ENCODE results near the gene IL4I1.

Gene IL4I1

GRCh38 chr19:49875177-49875576, 21.5 kb downstream of the IL4I1 start:
- H3K4me1 ChIP-seq (ENCODE audit: insufficient read depth, low read length, poor library complexity, severe bottlenecking): peaks cover 32% of the 10 kb centered on the region

GRCh38 chr19:49874503-49875157, 22.1 kb downstream of the IL4I1 start:
- no peaks in the 10 kb centered on the region for H3F3A ChIP-seq (ENCODE audit: low read depth)
- TF ChIP-seq CTCF (conservative IDR thresholded peaks at IDR 0.05; ENCODE audit: low read length) (no peak), EZH2phosphoT487 (IDR thresholded peaks at IDR 0.05; ENCODE audit: borderline replicate concordance) (no peak)
- H3K79me2 ChIP-seq (ENCODE audit: insufficient read depth, low read length): peaks cover 43% of the 10 kb centered on the region
- H3K4me2 ChIP-seq (ENCODE audit: low read depth, low read length, poor library complexity, severe bottlenecking): peak overlapping the region; percentile 87
- peaks cover 34% of the 10 kb centered on the region for H3K4me1 ChIP-seq (ENCODE audit: insufficient read depth, low read length, poor library complexity, severe bottlenecking)
- peak overlapping the region; percentile 95 for H3K4me3 ChIP-seq (ENCODE audit: low read length, poor library complexity, severe bottlenecking)
- H4K20me1 ChIP-seq (ENCODE audit: insufficient read depth, low read length, poor library complexity, severe bottlenecking): peaks cover 11% of the 10 kb centered on the region
- H3K27me3 ChIP-seq (ENCODE audit: insufficient read depth, low read length, poor library complexity, severe bottlenecking): no peaks in the 10 kb centered on the region
- H2AFZ ChIP-seq (ENCODE audit: low read length): no peak overlapping the region
- H3K9me2 ChIP-seq (replicated peaks; ENCODE audit: low read depth, low read length): no peaks in the 10 kb centered on the region
- no peaks in the 10 kb centered on the region for H3K36me3 ChIP-seq (ENCODE audit: insufficient read depth, low read length)
- H3K9ac ChIP-seq (ENCODE audit: low read depth, low read length, poor library complexity, severe bottlenecking): peak overlapping the region; percentile 91
- H3K9me3 ChIP-seq (ENCODE audit: insufficient read depth, low read depth, low read length): no peaks in the 10 kb centered on the region

More at GRCh38 chr19:49875177-49875576, 21.5 kb downstream of the IL4I1 start:
- peak overlapping the region; percentile 87 for H3K4me2 ChIP-seq (ENCODE audit: low read depth, low read length, poor library complexity, severe bottlenecking)
- peaks cover under 1% of the 10 kb centered on the region; the same call in 1 of the 2 replicates for H3K36me3 ChIP-seq (ENCODE audit: insufficient read depth, low read length)
- H2AFZ ChIP-seq (ENCODE audit: low read length): no peak overlapping the region
- no peaks in the 10 kb centered on the region for H3K9me3 ChIP-seq (ENCODE audit: insufficient read depth, low read depth, low read length)
- peaks cover 11% of the 10 kb centered on the region for H4K20me1 ChIP-seq (ENCODE audit: insufficient read depth, low read length, poor library complexity, severe bottlenecking)
- peak overlapping the region; percentile 95 for H3K4me3 ChIP-seq (ENCODE audit: low read length, poor library complexity, severe bottlenecking)
- H3F3A ChIP-seq (ENCODE audit: low read depth): no peaks in the 10 kb centered on the region
- no peaks in the 10 kb centered on the region for H3K27me3 ChIP-seq (ENCODE audit: insufficient read depth, low read length, poor library complexity, severe bottlenecking)
- TF ChIP-seq EZH2phosphoT487 (IDR thresholded peaks at IDR 0.05; ENCODE audit: borderline replicate concordance) (no peak), CTCF (conservative IDR thresholded peaks at IDR 0.05; ENCODE audit: low read length) (no peak)
- H3K9me2 ChIP-seq (replicated peaks; ENCODE audit: low read depth, low read length): no peaks in the 10 kb centered on the region
- H3K9ac ChIP-seq (ENCODE audit: low read depth, low read length, poor library complexity, severe bottlenecking): peak overlapping the region; percentile 91
- H3K79me2 ChIP-seq (ENCODE audit: insufficient read depth, low read length): peaks cover 41% of the 10 kb centered on the region

- Histone ChIP-seq H3K4me1 (ENCODE audit: insufficient read depth, low read length, poor library complexity, severe bottlenecking) (peaks cover 33% of the 10 kb centered on the region), H3K9me2 (replicated peaks; ENCODE audit: low read depth, low read length) (no peaks in the 10 kb centered on the region), H3F3A (ENCODE audit: low read depth) (no peaks in the 10 kb centered on the region), H3K4me2 (ENCODE audit: low read depth, low read length, poor library complexity, severe bottlenecking) (no peak overlapping the region), H3K4me3 (ENCODE audit: low read length, poor library complexity, severe bottlenecking) (no peak overlapping the region), H3K9ac (ENCODE audit: low read depth, low read length, poor library complexity, severe bottlenecking) (no peak overlapping the region), H3K79me2 (ENCODE audit: insufficient read depth, low read length) (peaks cover 38% of the 10 kb centered on the region), H4K20me1 (ENCODE audit: insufficient read depth, low read length, poor library complexity, severe bottlenecking) (peaks cover 10% of the 10 kb centered on the region), H2AFZ (ENCODE audit: low read length) (no peak overlapping the region), H3K9me3 (ENCODE audit: insufficient read depth, low read depth, low read length) (no peaks in the 10 kb centered on the region), H3K27me3 (ENCODE audit: insufficient read depth, low read length, poor library complexity, severe bottlenecking) (no peaks in the 10 kb centered on the region), H3K36me3 (ENCODE audit: insufficient read depth, low read length) (no peaks in the 10 kb centered on the region)
- TF ChIP-seq EZH2phosphoT487 (IDR thresholded peaks at IDR 0.05; ENCODE audit: borderline replicate concordance) (no peak), CTCF (conservative IDR thresholded peaks at IDR 0.05; ENCODE audit: low read length) (no peak)
Observed at GRCh38 chr19:49873834-49874233, 22.9 kb downstream of the IL4I1 start.
